Measurements from ENCODE around the gene HAPSTR1.

DNA sequence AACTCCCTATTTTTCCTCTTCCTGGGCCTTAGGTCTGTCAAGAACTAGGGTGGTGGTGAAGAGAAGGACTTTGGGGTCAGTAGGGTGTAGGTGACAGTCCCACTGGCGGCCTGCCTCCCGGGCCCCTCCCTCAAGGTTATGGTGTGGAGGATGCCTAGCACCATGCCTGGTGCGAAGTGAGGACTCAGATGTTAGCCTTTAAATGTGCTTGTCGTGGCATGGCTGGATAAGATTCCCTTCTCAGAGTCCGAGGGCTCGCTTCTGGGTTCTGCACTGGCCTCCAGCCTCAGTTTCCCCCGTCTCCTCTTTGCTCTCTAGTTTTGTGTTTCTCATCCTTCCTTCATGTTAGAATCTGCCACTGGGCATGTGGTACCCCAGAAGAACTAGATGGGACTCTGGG, 32.0 kb downstream of the HAPSTR1 start:
- TF ChIP-seq, protein P1, sequence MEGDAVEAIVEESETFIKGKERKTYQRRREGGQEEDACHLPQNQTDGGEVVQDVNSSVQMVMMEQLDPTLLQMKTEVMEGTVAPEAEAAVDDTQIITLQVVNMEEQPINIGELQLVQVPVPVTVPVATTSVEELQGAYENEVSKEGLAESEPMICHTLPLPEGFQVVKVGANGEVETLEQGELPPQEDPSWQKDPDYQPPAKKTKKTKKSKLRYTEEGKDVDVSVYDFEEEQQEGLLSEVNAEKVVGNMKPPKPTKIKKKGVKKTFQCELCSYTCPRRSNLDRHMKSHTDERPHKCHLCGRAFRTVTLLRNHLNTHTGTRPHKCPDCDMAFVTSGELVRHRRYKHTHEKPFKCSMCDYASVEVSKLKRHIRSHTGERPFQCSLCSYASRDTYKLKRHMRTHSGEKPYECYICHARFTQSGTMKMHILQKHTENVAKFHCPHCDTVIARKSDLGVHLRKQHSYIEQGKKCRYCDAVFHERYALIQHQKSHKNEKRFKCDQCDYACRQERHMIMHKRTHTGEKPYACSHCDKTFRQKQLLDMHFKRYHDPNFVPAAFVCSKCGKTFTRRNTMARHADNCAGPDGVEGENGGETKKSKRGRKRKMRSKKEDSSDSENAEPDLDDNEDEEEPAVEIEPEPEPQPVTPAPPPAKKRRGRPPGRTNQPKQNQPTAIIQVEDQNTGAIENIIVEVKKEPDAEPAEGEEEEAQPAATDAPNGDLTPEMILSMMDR (IDR thresholded peaks at IDR 0.05) = no peak
- TF ChIP-seq SIN3A (IDR thresholded peaks at IDR 0.05; ENCODE audit: borderline replicate concordance, insufficient read depth, low read depth, low read length) = no peak
- no peak for TF ChIP-seq POLR2AphosphoS5 (IDR thresholded peaks at IDR 0.05; ENCODE audit: low read depth, low read length)
- no peak for TF ChIP-seq TCF7L2 (IDR thresholded peaks at IDR 0.05; ENCODE audit: low read depth, low read length)

Data from Panc1 (cell line).